Measurements from ENCODE around the gene RGS21.

RGS21 gene

GRCh38 chr1:192379554-192379953, 62.8 kb downstream of the RGS21 start:
- no peak for DNase-seq

GRCh38 chr1:192382758-192383157, 66.0 kb downstream of the RGS21 start:
- DNase-seq: no peak

DNA sequence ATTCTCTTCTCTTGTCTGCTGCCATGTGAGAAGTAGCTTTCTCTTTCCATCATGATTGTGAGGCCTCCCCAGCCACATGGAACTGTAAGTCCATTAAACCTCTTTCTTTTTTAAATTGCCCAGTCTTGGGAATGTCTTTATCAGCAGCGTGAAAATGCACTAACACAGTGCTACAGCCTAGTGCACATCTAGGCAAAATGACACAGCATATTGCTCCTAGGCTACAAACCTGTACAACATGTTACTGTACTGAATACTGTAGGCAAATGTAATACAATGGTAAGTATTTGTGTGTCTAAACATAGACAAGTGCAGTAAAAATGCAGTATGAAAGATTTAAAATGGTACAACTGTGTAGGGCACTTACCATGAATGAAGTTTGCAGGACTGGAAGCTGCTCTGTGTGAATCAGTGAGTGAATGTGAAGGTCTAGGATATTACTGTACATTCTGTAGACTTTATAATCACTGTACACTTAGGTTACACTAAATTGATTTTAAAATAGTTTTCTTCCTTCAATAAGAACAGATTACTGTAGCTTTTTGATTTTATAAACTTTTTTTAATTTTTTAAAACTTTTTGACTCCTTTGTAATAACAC, 69.4 kb downstream of the RGS21 start:
- DNase-seq: no peak

- DNase-seq: no peak
These were observed 78.4 kb downstream of the RGS21 start for GRCh38 chr1:192395211-192395610.

DNA sequence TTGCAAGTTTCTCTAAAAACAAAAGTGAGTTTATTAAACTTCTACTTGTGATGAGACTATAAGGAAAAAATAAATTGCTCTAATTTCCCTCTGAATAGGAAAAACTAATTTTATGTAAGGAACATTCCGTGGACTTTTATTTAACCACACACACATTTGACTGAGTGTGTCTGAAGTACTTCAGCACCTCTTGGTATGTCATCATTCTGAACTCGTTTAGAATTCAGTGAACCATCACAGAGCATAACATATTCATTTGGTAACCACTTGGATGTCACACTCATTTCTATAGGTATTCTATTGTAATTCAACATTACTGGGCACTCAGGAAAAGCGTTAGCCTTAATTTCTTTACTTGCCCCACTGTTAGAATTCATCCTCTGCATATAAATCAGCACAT, 79.1 kb downstream of the RGS21 start:
- DNase-seq: no peak

- DNase-seq: no peak
These were observed 82.4 kb downstream of the RGS21 start for GRCh38 chr1:192399161-192399560.

DNA sequence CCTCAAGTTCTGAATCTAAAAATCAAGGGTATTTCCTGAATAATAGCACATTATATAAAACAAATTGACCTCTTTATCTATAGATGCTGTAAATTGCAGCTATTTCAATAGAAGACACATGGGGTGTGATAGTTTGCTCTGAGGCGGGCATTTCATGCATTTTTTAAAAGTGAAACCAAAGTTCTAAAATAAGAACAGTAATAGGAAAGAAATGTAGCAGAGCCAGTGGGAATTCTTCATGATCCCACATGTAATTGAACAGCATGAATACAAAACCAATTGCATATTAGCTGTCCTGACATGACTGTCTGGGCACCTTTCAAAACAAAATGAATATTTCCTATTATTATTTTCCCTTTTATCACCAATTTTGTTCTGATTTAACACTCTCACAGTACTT, 85.0 kb downstream of the RGS21 start:
- DNase-seq: no peak

DNA sequence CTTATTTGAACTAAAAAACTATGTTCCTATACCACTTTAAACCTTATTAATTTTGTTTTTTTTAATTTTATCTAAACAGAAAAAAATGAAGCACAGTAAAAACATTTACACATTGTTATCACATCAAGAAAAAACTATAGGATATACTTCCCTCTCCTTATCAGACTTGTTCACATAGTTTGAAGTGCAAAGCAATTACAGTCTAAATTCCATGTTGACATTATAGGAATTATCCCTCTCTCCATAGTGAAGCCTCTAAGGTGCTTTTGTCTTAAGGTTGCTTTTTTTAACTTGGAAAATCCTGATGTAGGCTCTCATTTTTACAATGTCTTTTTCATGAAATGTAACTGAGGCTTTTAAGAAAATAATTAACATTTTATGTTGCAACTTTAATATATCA, 85.8 kb downstream of the RGS21 start:
- DNase-seq: no peak

- DNase-seq: no peak
These were observed 90.4 kb downstream of the RGS21 start for GRCh38 chr1:192407206-192407605.

Measured in AML-193 (cell line).